H9 (cell line): ENCODE results near the gene MBNL1. TPM values are rescaled to one million over a fixed set of nuclear protein-coding genes. Genes with fewer than 3 reads are reported as not detected.

Experiments
- DNase-seq: peaks from one replicate; pipeline ENCODE4 v3.0.0-alpha.2; 2017
- H2AFZ ChIP-seq: one replicate; pipeline ENCODE4 v1.6.1; 2013; ENCODE audit warnings: mild to moderate bottlenecking, low read length, control low read depth, moderate library complexity
- H2AK5ac ChIP-seq: 2 replicates; pipeline ENCODE4 v1.6.1; 2013; ENCODE audit warnings: low read length, control low read depth, mixed read lengths; ENCODE audit not compliant: insufficient read length
- H2BK120ac ChIP-seq: one replicate; pipeline ENCODE4 v1.6.1; 2013; ENCODE audit warnings: low read depth, mild to moderate bottlenecking, low read length, control low read depth, inconsistent platforms; ENCODE audit not compliant: poor library complexity, severe bottlenecking
- H2BK12ac ChIP-seq: 2 replicates; pipeline ENCODE4 v1.6.1; 2013; ENCODE audit warnings: low read length, control low read depth, mixed read lengths, low read depth; ENCODE audit not compliant: insufficient read length
- H2BK15ac ChIP-seq: 2 replicates; pipeline ENCODE4 v1.6.1; 2013; ENCODE audit warnings: low read depth, low read length, control low read depth
- H2BK20ac ChIP-seq: one replicate; pipeline ENCODE4 v1.6.1; 2013; ENCODE audit warnings: low read depth, mild to moderate bottlenecking, low read length, control low read depth, inconsistent platforms; ENCODE audit not compliant: poor library complexity, severe bottlenecking
- H2BK5ac ChIP-seq: 2 replicates; pipeline ENCODE4 v1.6.1; 2013; ENCODE audit warnings: low read length, control low read depth, mixed read lengths; ENCODE audit not compliant: insufficient read length
- H3K14ac ChIP-seq: 2 replicates; pipeline ENCODE4 v1.6.1; 2013; ENCODE audit warnings: low read length, control low read depth; ENCODE audit not compliant: insufficient read depth
- H3K18ac ChIP-seq: 2 replicates; pipeline ENCODE4 v1.6.1; 2013; ENCODE audit warnings: low read depth, mild to moderate bottlenecking, mixed read lengths, low read length, control low read depth; ENCODE audit not compliant: insufficient read length
- H3K23ac ChIP-seq: 2 replicates; pipeline ENCODE4 v1.6.1; 2013; ENCODE audit warnings: low read length, control low read depth, mixed read lengths, low read depth; ENCODE audit not compliant: insufficient read length
- H3K23me2 ChIP-seq: 2 replicates; pipeline ENCODE4 v1.6.1; 2013; ENCODE audit warnings: low read depth, mild to moderate bottlenecking, mixed read lengths, low read length, control low read depth; ENCODE audit not compliant: insufficient read length, poor library complexity, severe bottlenecking
- H3K27ac ChIP-seq: 2 replicates; pipeline ENCODE4 v1.5.1; 2013; ENCODE audit warnings: low read length, control low read depth, mixed read lengths, low read depth; ENCODE audit not compliant: insufficient read length
- H3K27me3 ChIP-seq: 2 replicates; pipeline ENCODE4 v1.6.1; 2013; ENCODE audit warnings: low read length, control low read depth, inconsistent platforms; ENCODE audit not compliant: insufficient read depth
- H3K4ac ChIP-seq: 2 replicates; pipeline ENCODE4 v1.6.1; 2013; ENCODE audit warnings: low read depth, mild to moderate bottlenecking, control low read depth, inconsistent platforms, low read length, moderate library complexity
- H3K4me1 ChIP-seq: 2 replicates; pipeline ENCODE4 v1.6.1; 2013; ENCODE audit warnings: low read length, control low read depth, inconsistent platforms; ENCODE audit not compliant: insufficient read depth
- H3K4me2 ChIP-seq: 2 replicates; pipeline ENCODE4 v1.6.1; 2013; ENCODE audit warnings: low read length, control low read depth, mixed read lengths; ENCODE audit not compliant: insufficient read length, insufficient read depth
- H3K56ac ChIP-seq: 2 replicates; pipeline ENCODE4 v1.6.1; 2013; ENCODE audit warnings: low read depth, mild to moderate bottlenecking, mixed read lengths, low read length, control low read depth; ENCODE audit not compliant: insufficient read length
- H3K79me1 ChIP-seq: 2 replicates; pipeline ENCODE4 v1.6.1; 2013; ENCODE audit warnings: low read depth, mild to moderate bottlenecking, moderate library complexity, low read length, control low read depth, inconsistent platforms; ENCODE audit not compliant: insufficient read depth, poor library complexity, severe bottlenecking
- H3K79me2 ChIP-seq: 2 replicates; pipeline ENCODE4 v1.6.1; 2013; ENCODE audit warnings: low read length, control low read depth, inconsistent platforms; ENCODE audit not compliant: insufficient read depth
- H3K9ac ChIP-seq: 2 replicates; pipeline ENCODE4 v1.6.1; 2013; ENCODE audit warnings: low read length, control low read depth, mixed read lengths; ENCODE audit not compliant: insufficient read length; ENCODE audit errors: extremely low read depth
- H3K9me3 ChIP-seq: one replicate; pipeline ENCODE4 v1.6.1; 2013; ENCODE audit warnings: low read depth, low read length, inconsistent platforms; ENCODE audit not compliant: control insufficient read depth
- H3T11ph ChIP-seq: one replicate; pipeline ENCODE4 v1.6.1; 2013; ENCODE audit warnings: mild to moderate bottlenecking, low read length, control low read depth, inconsistent platforms
- H4K20me1 ChIP-seq: one replicate; pipeline ENCODE4 v1.6.1; 2013; ENCODE audit not compliant: control insufficient read depth, insufficient read length, insufficient read depth
- H4K5ac ChIP-seq: 2 replicates; pipeline ENCODE4 v1.6.1; 2013; ENCODE audit warnings: low read depth, mild to moderate bottlenecking, mixed read lengths, low read length, control low read depth; ENCODE audit not compliant: insufficient read length
- H4K8ac ChIP-seq: replicated peaks from 2 replicates; pipeline ENCODE4 v1.6.1; 2013; ENCODE audit warnings: low read length, control low read depth, mixed read lengths, low read depth; ENCODE audit not compliant: insufficient read length
- H4K91ac ChIP-seq: 2 replicates; pipeline ENCODE4 v1.6.1; 2013; ENCODE audit warnings: low read depth, mild to moderate bottlenecking, moderate library complexity, mixed read lengths, low read length, control low read depth; ENCODE audit not compliant: insufficient read length
- H3K27ac Mint-ChIP-seq, 3 experiments: 2 replicates in 2 of 3; 3 replicates in 1 of 3; pipeline ENCODE4 v1.8.0; 2020 to 2021; ENCODE audit warnings: mixed read lengths in 3 of 3, mild to moderate bottlenecking in 1 of 3, moderate library complexity in 1 of 3
- H3K27me3 Mint-ChIP-seq: 2 replicates; pipeline ENCODE4 v1.8.0; 2021; ENCODE audit warnings: low read depth, mild to moderate bottlenecking, moderate library complexity, mixed read lengths
- H3K36me3 Mint-ChIP-seq, 3 experiments: 2 replicates in 2 of 3; 3 replicates in 1 of 3; pipeline ENCODE4 v1.8.0; 2020 to 2021; ENCODE audit warnings: low read depth in 3 of 3, mixed read lengths in 3 of 3; ENCODE audit not compliant: insufficient read depth in 1 of 3
- H3K4me1 Mint-ChIP-seq, 2 experiments: 2 replicates each; pipeline ENCODE4 v1.8.0; 2020; ENCODE audit warnings: mixed read lengths in 2 of 2
- H3K4me3 Mint-ChIP-seq, 2 experiments: 2 replicates in 1 of 2; 3 replicates in 1 of 2; pipeline ENCODE4 v1.8.0; 2020 to 2021; ENCODE audit warnings: mild to moderate bottlenecking in 2 of 2, mixed read lengths in 2 of 2, moderate library complexity in 1 of 2
- H3K9me3 Mint-ChIP-seq, 2 experiments: 2 replicates in 1 of 2; 3 replicates in 1 of 2; pipeline ENCODE4 v1.8.0; 2020; ENCODE audit warnings: mild to moderate bottlenecking in 2 of 2, mixed read lengths in 2 of 2, moderate library complexity in 1 of 2
- total RNA-seq: library from RNA; stranded (reverse); gene quantifications from 2 replicates; pipeline ENCODE4 v1.2.1, GENCODE V29; 2021
- TF ChIP-seq, protein P1 (sequence below): fragments of 200-600 bp; sonication (generic); conservative IDR thresholded peaks from 3 replicates; pipeline ENCODE4 v1.8.0; 2021; ENCODE audit warnings: antibody characterized with exemption, mild to moderate bottlenecking

The MBNL1 gene
- total RNA-seq, 1 experiment from 2014 or later: 14.9 TPM

GRCh38 chr3:152290374-152290773 lies 21.6 kb downstream of the MBNL1 start:
- Histone ChIP-seq H3K27me3 (no peaks in the 10 kb centered on the region), H4K20me1 (no peaks in the 10 kb centered on the region), H2BK20ac (no peak overlapping the region), H3K4me1 (no peaks in the 10 kb centered on the region), H3K79me1 (no peaks in the 10 kb centered on the region), H3K23ac (no peak overlapping the region), H2BK5ac (no peak overlapping the region), H3K4me2 (no peak overlapping the region), H3K9ac (no peak overlapping the region), H2BK120ac (no peak overlapping the region), H4K91ac (no peak overlapping the region), H3K9me3 (no peaks in the 10 kb centered on the region), H3K18ac (no peak overlapping the region), H2BK12ac (no peak overlapping the region), H2BK15ac (no peak overlapping the region), H3K79me2 (no peaks in the 10 kb centered on the region; the same call in 1 of the 2 replicates), H3K56ac (no peak overlapping the region), H4K5ac (no peak overlapping the region), H3K27ac (no peak overlapping the region), H2AFZ (no peak overlapping the region), H2AK5ac (no peak overlapping the region), H4K8ac (no peak overlapping the region), H3K14ac (no peak overlapping the region), H3K4ac (no peak overlapping the region), H3T11ph (no peak overlapping the region), H3K23me2 (no peaks in the 10 kb centered on the region)
- H3K27ac Mint-ChIP-seq: no peak overlapping the region
- no peak overlapping the region for H3K4me3 Mint-ChIP-seq
- H3K27me3 Mint-ChIP-seq: no peaks in the 10 kb centered on the region
- TF ChIP-seq, protein P1, sequence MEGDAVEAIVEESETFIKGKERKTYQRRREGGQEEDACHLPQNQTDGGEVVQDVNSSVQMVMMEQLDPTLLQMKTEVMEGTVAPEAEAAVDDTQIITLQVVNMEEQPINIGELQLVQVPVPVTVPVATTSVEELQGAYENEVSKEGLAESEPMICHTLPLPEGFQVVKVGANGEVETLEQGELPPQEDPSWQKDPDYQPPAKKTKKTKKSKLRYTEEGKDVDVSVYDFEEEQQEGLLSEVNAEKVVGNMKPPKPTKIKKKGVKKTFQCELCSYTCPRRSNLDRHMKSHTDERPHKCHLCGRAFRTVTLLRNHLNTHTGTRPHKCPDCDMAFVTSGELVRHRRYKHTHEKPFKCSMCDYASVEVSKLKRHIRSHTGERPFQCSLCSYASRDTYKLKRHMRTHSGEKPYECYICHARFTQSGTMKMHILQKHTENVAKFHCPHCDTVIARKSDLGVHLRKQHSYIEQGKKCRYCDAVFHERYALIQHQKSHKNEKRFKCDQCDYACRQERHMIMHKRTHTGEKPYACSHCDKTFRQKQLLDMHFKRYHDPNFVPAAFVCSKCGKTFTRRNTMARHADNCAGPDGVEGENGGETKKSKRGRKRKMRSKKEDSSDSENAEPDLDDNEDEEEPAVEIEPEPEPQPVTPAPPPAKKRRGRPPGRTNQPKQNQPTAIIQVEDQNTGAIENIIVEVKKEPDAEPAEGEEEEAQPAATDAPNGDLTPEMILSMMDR: no peak
- no peaks in the 10 kb centered on the region for H3K9me3 Mint-ChIP-seq
- H3K36me3 Mint-ChIP-seq: no peaks in the 10 kb centered on the region
- peaks cover 3 to 7% of the 10 kb centered on the region in 2 experiments; a peak in 2 of 4 replicates for H3K4me1 Mint-ChIP-seq
- no peak for DNase-seq
